ENCODE measurements around the gene SRP68.

The SRP68 gene

DNA sequence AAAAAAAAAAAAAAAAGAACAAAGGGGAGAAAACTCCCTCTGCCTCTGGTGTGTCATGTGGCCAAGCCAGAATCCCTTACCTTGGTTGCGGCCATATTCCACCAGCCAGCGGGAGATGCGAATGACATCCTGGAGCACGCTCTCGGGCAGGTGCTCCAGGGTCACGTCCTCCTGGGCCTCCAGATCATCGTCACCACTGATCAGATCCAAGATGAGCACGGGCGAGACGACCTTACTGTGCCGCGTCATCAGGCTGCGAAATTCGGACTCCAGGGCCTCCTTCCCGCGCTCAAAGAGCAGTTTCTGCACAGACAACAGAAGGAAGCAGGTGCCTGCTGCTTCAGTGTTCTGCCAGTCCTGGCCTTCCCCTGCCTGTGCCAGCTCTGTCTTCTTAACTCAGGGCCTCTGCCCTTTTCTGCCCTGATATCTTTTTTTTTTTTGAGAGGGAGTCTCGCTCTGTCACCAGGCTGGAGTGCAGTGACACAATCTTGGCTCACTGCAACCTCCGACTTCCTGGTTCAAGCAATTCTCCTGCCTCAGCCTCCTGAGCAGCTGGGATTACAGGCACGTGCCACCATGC, 25.5 kb upstream of the SRP68 start:
- no peak overlapping the region for H3K27ac ChIP-seq
- TF ChIP-seq ZFX (IDR thresholded peaks at IDR 0.05), result no peak
- TF ChIP-seq, protein P1, sequence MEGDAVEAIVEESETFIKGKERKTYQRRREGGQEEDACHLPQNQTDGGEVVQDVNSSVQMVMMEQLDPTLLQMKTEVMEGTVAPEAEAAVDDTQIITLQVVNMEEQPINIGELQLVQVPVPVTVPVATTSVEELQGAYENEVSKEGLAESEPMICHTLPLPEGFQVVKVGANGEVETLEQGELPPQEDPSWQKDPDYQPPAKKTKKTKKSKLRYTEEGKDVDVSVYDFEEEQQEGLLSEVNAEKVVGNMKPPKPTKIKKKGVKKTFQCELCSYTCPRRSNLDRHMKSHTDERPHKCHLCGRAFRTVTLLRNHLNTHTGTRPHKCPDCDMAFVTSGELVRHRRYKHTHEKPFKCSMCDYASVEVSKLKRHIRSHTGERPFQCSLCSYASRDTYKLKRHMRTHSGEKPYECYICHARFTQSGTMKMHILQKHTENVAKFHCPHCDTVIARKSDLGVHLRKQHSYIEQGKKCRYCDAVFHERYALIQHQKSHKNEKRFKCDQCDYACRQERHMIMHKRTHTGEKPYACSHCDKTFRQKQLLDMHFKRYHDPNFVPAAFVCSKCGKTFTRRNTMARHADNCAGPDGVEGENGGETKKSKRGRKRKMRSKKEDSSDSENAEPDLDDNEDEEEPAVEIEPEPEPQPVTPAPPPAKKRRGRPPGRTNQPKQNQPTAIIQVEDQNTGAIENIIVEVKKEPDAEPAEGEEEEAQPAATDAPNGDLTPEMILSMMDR (conservative IDR thresholded peaks at IDR 0.05), result no peak

DNA sequence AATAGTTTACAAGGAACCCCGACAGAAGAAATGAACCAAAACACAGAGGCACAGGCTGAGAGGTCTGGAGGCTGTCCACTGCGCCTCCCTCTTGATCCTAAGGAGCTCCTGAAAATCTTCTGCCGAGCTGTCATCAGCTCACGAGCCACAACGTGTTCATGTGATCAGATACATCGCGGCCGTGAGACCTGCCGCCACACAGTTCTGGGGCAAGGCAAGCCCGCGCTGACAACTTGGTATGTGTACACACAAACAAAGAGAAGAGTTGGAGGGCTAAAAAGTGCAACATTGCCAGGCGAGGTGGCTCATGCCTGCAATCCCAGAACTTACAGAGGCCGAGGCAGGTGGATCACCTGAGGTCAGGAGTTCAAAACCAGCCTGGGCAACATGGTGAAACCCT, 23.6 kb upstream of the SRP68 start:
- H3K27ac ChIP-seq, result no peak overlapping the region
- TF ChIP-seq, protein P1 (conservative IDR thresholded peaks at IDR 0.05), result no peak
- TF ChIP-seq ZFX (IDR thresholded peaks at IDR 0.05), result no peak

GRCh38 chr17:76094046-76094445, 21.7 kb upstream of the SRP68 start:
- no peak overlapping the region for H3K27ac ChIP-seq
- no peak for TF ChIP-seq ZFX (IDR thresholded peaks at IDR 0.05)

DNA sequence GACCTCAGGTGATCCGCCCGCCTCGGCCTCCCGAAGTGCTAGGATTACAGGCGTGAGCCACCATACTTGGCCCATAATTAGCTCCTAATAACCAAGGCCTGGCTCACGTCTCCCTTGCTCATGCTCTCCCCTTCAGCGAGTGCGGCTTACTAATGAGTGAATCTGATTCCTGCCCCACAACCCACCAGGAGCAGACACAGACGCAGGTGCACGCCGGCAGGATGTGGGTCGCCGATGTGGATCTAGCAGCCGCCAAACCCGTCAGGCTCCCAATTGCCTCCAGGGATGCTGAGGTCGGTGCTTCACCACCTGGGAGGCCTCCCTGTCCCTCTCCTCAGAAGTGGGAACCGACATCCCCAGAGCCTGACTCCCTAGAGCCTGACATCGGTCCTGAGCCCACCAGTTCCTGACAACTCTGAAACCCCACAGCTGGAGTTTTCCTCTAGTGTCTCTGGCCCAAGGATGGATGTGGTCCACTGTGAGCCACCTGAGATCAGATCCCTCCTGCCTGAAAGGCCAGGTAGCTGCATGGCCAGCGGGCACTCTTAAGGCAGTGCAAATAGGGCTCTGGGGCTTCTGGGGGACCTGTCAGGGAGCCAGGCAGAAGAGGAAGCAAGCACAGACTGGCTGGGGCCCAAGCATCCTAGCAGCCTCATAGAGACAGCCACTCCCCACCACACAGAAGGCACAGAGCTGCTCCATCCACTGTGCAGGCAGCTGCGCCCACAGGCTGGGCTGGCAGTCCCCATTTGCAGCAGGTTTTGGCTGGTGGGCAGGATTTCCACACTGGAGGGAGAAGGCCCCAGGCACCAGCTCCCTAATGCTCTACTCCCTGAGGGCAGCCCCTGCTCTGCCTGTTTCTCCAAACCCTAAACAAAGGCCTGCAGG, 20.5 kb upstream of the SRP68 start:
- H3K27ac ChIP-seq, result no peak overlapping the region

DNA sequence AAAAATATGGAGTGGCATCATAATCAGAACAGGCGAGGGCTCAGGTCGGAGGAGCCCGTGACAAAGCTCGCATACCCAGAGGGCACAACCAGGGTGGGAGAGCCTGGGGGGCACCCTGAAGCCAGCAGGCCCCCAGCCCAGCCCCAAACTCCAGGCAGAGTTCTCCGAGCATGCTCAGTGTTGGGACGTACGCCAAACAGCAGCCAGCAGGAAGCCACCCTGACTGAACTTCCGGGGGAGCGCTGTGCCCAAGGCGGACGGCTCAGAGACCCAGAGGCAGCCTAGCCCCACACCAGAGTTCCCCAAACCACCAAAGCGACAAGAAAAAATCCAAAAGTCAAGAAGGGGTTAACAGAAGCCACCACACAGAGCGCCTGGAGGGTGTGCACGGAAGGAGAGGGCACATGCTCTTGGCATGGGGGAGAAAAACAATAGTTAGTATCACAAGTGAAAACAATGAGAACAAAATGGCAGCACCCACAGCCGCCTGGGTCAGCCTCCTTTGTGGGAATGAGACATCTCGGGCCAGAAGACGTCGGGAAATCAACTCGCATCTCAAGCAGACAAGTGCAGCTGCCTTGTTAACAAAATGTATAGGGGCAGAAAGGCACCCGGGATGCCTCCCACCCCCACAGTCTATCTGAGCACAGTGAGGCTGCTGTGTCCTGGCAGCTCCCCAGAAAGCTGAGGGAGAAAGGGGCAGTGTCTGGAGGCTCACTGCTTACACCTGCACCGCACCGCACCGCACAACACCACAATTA, 19.4 kb upstream of the SRP68 start:
- TF ChIP-seq, protein P1 (conservative IDR thresholded peaks at IDR 0.05), result no peak
- no peak for TF ChIP-seq ZFX (IDR thresholded peaks at IDR 0.05)
- no peak overlapping the region for H3K27ac ChIP-seq

More for the DNA sequence above, 20.5 kb upstream of the SRP68 start:
- TF ChIP-seq, protein P1 (conservative IDR thresholded peaks at IDR 0.05), result no peak
- no peak for TF ChIP-seq ZFX (IDR thresholded peaks at IDR 0.05)

DNA sequence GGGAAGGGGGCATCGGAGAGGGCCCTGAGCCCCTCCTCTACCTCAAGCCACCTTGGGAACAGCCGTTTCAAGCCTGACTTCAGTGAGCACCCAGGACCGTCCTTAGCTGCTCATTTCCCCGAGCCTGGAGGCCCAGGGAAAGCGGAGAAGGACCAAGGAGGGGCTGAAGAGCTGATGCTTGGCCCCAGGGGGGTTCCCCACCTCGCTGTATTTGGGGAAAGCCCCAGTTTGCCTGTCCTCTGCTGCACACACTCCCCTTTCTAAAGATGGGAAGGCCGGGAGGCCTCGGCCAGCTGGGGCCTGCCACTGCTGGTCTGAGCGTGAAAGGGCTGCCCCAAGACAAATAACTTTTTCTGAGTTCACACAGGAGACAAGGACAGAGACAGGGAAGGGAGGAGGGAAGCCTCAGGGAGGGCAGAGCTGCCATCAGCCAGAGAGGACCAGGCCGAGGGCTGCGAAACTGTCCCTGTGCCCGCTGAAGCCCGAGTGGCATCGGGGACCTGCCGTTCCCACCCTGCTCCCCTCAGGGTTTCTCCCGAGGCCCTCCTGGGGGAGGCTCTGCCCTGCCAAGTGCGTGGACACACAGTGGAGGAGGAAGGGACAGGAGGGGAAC, 18.3 kb upstream of the SRP68 start:
- no peak overlapping the region for H3K27ac ChIP-seq
- TF ChIP-seq, protein P1 (conservative IDR thresholded peaks at IDR 0.05), result no peak
- TF ChIP-seq ZFX (IDR thresholded peaks at IDR 0.05), result no peak

- H3K27ac ChIP-seq, result no peak overlapping the region
- TF ChIP-seq ZFX (IDR thresholded peaks at IDR 0.05), result no peak
- TF ChIP-seq, protein P1 (conservative IDR thresholded peaks at IDR 0.05), result no peak
These were observed 17.6 kb upstream of the SRP68 start for GRCh38 chr17:76089680-76090516.
